PC-3 (cell line): ENCODE measurements around the gene CRYBB2. TPM values are rescaled to one million over a fixed set of nuclear protein-coding genes. Genes with fewer than 3 reads are reported as not detected.
A peak's percentile ranks its signal among the peaks of the same experiment; 100 is the strongest.
"Not testable (repeated sequence)": the region's sequence is repeated elsewhere in the genome, so short reads cannot be mapped to it uniquely, and the experiment has no call there.

Source experiments
- ATAC-seq: fragments of 200-7000 bp; cut with Tn5 transposase; 2 replicates; pipeline ENCODE4 v1.9.1; 2020; ENCODE audit warnings: mild to moderate bottlenecking, moderate library complexity
- BruUV-seq: library from RNA; stranded (reverse); fragments of 400-500 nt; replicated peaks from 2 replicates; lab custom pipeline; 2021; lab: Mats Ljungman, UMichigan
- CTCF ChIA-PET: fragments of 300-600 bp; sonication (Branson Sonifier 250); formaldehyde crosslinking; loops from one replicate; lab custom pipeline; 2022; ENCODE audit warnings: antibody characterized with exemption; lab: Charles Lee
- POLR2A ChIA-PET: fragments of 300-600 bp; sonication (Branson Sonifier 250); formaldehyde crosslinking; loops from one replicate; lab custom pipeline; 2022; ENCODE audit warnings: antibody characterized with exemption; ENCODE audit not compliant: unreplicated experiment; lab: Charles Lee
- DNase-seq: peaks from one replicate; pipeline ENCODE4 v3.0.0-alpha.2; 2015
- H2AFZ ChIP-seq: fragments of 300-600 bp; sonication (generic); 2 replicates; pipeline ENCODE4 v1.6.0; 2016; ENCODE audit warnings: antibody characterized with exemption, low read length
- H3F3A ChIP-seq: fragments of 300-600 bp; sonication (generic); one replicate; pipeline ENCODE4 v1.6.0; 2017; ENCODE audit warnings: antibody characterized with exemption, low read length, control low read depth, mild to moderate bottlenecking; ENCODE audit not compliant: unreplicated experiment
- H3K27ac ChIP-seq: fragments of 300-600 bp; sonication (generic); 2 replicates; pipeline ENCODE4 v1.5.1; 2016; ENCODE audit warnings: mild to moderate bottlenecking, low read length
- H3K27me3 ChIP-seq: fragments of 300-600 bp; sonication (generic); 2 replicates; pipeline ENCODE4 v1.6.1; 2016; ENCODE audit warnings: low read length, mixed read lengths
- H3K36me3 ChIP-seq: fragments of 300-600 bp; sonication (generic); 2 replicates; pipeline ENCODE4 v1.6.1; 2016; ENCODE audit warnings: low read depth, mixed run types, low read length, mixed read lengths
- H3K4me1 ChIP-seq: fragments of 300-600 bp; sonication (generic); 2 replicates; pipeline ENCODE4 v1.5.1; 2016; ENCODE audit warnings: low read length; ENCODE audit not compliant: insufficient read depth
- H3K4me2 ChIP-seq: fragments of 300-600 bp; sonication (generic); 2 replicates; pipeline ENCODE4 v1.6.0; 2016; ENCODE audit warnings: low read length
- H3K4me3 ChIP-seq: fragments of 300-600 bp; sonication (generic); 2 replicates; pipeline ENCODE4 v1.5.1; 2016; ENCODE audit warnings: mild to moderate bottlenecking, low read length, mixed read lengths
- H3K79me2 ChIP-seq: fragments of 300-600 bp; sonication (generic); 2 replicates; pipeline ENCODE4 v1.6.1; 2017; ENCODE audit warnings: low read length, mixed read lengths
- H3K9ac ChIP-seq: fragments of 300-600 bp; sonication (generic); 2 replicates; pipeline ENCODE4 v1.6.0; 2016; ENCODE audit warnings: mild to moderate bottlenecking, low read length
- H3K9me2 ChIP-seq: fragments of 300-600 bp; sonication (generic); replicated peaks from 2 replicates; pipeline ENCODE4 v1.6.1; 2016; ENCODE audit warnings: mixed run types, low read length, mixed read lengths
- H3K9me3 ChIP-seq: fragments of 300-600 bp; sonication (generic); 2 replicates; pipeline ENCODE4 v1.6.1; 2016; ENCODE audit warnings: low read length, mixed read lengths
- H4K20me1 ChIP-seq: fragments of 300-600 bp; sonication (generic); 2 replicates; pipeline ENCODE4 v1.6.1; 2016; ENCODE audit warnings: low read length, mixed read lengths
- CTCF ChIP-seq: fragments of 300-600 bp; sonication (generic); conservative IDR thresholded peaks from 2 replicates; pipeline ENCODE4 v1.5.1; 2017; ENCODE audit warnings: antibody characterized with exemption, low read depth, mild to moderate bottlenecking, low read length
- EZH2 ChIP-seq: fragments of 300-600 bp; sonication (generic); IDR thresholded peaks from one replicate; pipeline ENCODE4 v1.6.1; 2017; ENCODE audit warnings: antibody characterized with exemption, mild to moderate bottlenecking, low read length; ENCODE audit not compliant: unreplicated experiment
- EZH2phosphoT487 ChIP-seq: fragments of 300-600 bp; sonication (generic); IDR thresholded peaks from 2 replicates; pipeline ENCODE4 v1.6.1; 2018; ENCODE audit warnings: mild to moderate bottlenecking, antibody characterized with exemption, low read length, borderline replicate concordance
- intact Hi-C: fragments of 100-400 bp; cut with micrococcal nuclease; formaldehyde crosslinking; loops from 2 replicates; pipeline ENCODE4 v1.9.0; 2023
- total RNA-seq: library from RNA; depleted of rRNA; stranded (reverse); fragments of >200 nt; gene quantifications from 2 replicates; pipeline ENCODE4 v1.2.3, GENCODE V29; 2014

The CRYBB2 gene
- total RNA-seq, 1 experiment from 2014 or later = not detected

DNA sequence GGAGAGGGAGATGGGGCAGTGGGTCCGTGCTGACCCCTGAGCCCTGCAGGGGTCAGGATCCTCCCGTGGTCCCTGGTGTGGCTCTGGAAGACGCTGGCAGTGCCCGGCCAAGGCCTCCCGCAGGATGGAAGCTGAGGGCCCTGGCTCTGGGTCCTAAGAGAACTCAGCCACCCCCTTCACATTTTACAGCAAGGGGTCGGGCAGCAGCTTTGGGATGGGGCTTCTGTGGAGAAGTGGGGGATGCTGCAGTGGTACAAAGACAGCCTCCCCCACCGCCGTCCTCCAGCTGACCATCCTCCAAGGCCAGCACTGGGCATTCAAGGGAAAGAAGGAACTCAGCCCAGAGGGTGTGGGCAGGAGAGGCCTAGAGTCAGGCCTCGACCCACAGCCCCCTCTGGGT is 41.5 kb upstream of the CRYBB2 start:
- Histone ChIP-seq H2AFZ (no peak overlapping the region), H3K9me3 (no peaks in the 10 kb centered on the region), H3F3A (no peaks in the 10 kb centered on the region), H3K4me3 (no peak overlapping the region), H3K27ac (no peak overlapping the region), H4K20me1 (no peaks in the 10 kb centered on the region), H3K79me2 (no peaks in the 10 kb centered on the region), H3K36me3 (no peaks in the 10 kb centered on the region), H3K4me2 (no peak overlapping the region), H3K9ac (no peak overlapping the region), H3K27me3 (no peaks in the 10 kb centered on the region), H3K4me1 (no peaks in the 10 kb centered on the region), H3K9me2 (no peaks in the 10 kb centered on the region)
- TF ChIP-seq EZH2 = no peak
- no peak for TF ChIP-seq EZH2phosphoT487
- no peak for TF ChIP-seq CTCF
- DNase-seq (no peak), ATAC-seq (no peak)
- intact Hi-C loops = no loop called here
- BruUV-seq = no TSS peak
- POLR2A ChIA-PET = no interaction called here
- CTCF ChIA-PET = no interaction called here

DNA sequence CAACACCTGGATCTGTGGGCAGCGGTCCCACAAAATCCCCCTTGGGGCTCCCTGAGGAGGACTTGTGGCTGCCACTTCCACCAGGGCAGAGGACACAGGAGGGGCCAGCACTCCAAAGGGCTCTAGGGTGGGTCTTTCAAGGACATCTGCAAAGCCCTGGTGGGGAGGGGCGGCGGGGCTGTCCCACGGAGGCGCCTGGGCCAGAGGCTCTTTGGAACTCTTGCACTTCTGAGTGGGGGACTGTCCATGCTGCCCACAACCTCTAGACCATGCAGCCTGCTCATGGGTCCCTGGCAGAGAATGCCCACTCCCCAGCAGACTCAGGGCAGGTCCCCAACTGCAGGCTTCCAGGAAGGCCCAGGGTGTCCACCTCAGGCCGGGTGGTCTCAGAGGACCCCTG is 41.1 kb upstream of the CRYBB2 start:
- H3K4me3 ChIP-seq, H2AFZ ChIP-seq, DNase-seq, POLR2A ChIA-PET, H3K79me2 ChIP-seq, H3K27ac ChIP-seq, H3K4me2 ChIP-seq, CTCF ChIA-PET, H3K9me2 ChIP-seq, H4K20me1 ChIP-seq, H3K36me3 ChIP-seq, H3F3A ChIP-seq, H3K9me3 ChIP-seq, ATAC-seq, H3K9ac ChIP-seq, H3K27me3 ChIP-seq, intact Hi-C loops, BruUV-seq, H3K4me1 ChIP-seq: not testable (repeated sequence)

- H3K27ac ChIP-seq, POLR2A ChIA-PET, H3K4me1 ChIP-seq, H3K9me2 ChIP-seq, H2AFZ ChIP-seq, CTCF ChIA-PET, H3K36me3 ChIP-seq, H3K9ac ChIP-seq, BruUV-seq, H3K9me3 ChIP-seq, H3K4me2 ChIP-seq, H4K20me1 ChIP-seq, H3K27me3 ChIP-seq, intact Hi-C loops, DNase-seq, H3K4me3 ChIP-seq, H3K79me2 ChIP-seq, H3F3A ChIP-seq: not testable (repeated sequence)
- ATAC-seq = peak; percentile 83
Observed at GRCh38 chr22:25178869-25179631, 40.4 kb upstream of the CRYBB2 start.
